Measurements from ENCODE around the gene CFAP410.

Gene CFAP410

DNA sequence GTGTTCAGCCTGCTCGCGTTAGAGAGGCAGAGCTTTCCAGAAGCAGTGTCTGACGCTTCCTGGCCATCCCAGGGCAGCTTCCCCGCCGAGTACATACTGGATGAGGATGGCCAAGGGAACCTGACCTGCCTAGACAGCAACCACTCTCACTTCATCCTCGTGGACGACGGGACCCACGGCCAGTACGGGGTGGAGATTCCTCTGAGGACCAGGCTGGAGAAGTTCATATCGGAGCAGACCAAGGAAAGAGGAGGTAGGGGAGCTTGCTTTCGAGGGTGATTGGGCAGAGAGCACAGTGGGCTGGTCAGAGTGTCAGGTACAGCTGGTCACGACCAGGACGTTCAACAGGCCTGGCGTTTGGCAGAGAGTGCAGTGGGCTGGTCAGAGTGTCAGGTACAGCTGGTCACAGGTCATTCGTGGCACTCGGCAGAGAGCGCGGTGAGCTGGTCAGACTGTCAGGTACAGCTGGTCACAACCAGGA is 36.6 kb upstream of the CFAP410 start:
- H3K4me3 ChIP-seq (ENCODE audit: low read length) = no peak overlapping the region
- TF ChIP-seq ZNF274 (IDR thresholded peaks at IDR 0.05; ENCODE audit: low read depth, low read length) = no peak

DNA sequence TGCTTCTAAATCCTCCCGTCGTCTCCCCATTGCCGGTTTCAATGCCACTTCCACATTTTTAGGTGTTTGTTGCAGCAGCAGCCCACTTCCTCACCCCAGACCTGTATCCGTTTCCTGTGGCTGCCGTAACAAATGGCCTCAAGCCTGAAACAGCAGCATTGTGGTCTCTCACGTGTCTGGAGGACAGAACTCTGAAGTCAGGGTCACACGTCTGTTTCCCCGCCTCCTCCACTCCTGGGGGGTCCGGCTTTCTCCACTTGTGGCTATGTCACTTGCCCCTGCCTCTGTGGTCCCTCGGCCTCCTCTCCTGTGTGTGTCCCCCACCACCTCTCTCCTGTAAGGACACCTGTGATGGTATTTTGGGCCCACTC is 36.1 kb upstream of the CFAP410 start:
- no peak overlapping the region for H3K4me3 ChIP-seq (ENCODE audit: low read length)
- TF ChIP-seq ZNF274 (IDR thresholded peaks at IDR 0.05; ENCODE audit: low read depth, low read length) = no peak

DNA sequence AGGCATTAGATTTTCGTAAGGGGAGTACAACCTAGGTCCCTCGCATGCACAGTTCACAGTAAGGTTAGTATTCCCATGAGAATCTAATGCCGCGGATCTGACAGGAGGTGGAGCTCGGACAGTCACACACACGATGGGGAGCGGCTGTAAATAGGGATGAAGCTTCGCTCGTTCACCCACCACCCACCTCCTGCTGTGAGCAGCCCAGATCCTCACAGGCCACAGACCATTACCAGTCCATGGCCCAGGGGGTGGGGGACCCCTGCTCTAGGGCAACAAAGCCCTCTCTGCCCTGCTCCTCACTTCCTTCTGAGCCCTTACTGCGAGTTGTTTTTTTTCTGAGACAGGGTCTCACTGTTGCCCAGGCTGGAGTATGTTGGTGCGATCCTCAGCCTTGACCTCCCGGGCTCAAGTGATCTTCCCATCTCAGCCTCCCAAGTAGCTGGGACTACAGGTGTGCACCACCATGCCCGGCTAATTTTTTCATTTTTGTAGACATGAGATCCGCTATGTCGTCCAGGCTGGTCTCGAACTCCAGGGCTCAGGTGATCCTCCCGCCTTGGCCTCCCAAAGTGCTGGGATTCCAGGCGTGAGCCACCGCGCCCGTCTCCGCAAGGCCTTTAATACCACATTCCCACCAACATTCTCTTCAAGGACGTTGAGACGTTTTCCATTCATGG is 35.6 kb upstream of the CFAP410 start:
- no peak overlapping the region for H3K4me3 ChIP-seq (ENCODE audit: low read length)
- no peak for TF ChIP-seq ZNF274 (IDR thresholded peaks at IDR 0.05; ENCODE audit: low read depth, low read length)

DNA sequence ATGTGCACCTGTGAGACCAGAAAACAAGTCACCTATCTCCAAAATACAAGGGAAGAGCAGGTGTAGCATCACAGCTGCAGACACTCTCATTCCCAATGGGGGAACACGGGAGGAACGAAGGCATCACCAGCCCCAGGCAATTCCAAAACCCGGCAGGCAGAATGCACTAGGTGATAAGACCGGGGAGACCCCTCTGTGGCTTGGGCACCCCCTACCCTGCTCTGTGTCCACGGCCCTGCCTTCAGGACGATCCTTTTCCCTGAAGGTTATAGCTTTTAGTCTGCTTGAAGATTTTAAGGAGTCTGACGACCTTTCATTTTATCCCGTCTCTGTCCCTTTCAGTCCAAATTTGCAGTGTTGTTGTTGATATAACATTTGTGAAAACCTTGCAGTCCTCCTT is 33.4 kb upstream of the CFAP410 start:
- no peak for TF ChIP-seq ZNF274 (IDR thresholded peaks at IDR 0.05; ENCODE audit: low read depth, low read length)
- no peak overlapping the region for H3K4me3 ChIP-seq (ENCODE audit: low read length)

DNA sequence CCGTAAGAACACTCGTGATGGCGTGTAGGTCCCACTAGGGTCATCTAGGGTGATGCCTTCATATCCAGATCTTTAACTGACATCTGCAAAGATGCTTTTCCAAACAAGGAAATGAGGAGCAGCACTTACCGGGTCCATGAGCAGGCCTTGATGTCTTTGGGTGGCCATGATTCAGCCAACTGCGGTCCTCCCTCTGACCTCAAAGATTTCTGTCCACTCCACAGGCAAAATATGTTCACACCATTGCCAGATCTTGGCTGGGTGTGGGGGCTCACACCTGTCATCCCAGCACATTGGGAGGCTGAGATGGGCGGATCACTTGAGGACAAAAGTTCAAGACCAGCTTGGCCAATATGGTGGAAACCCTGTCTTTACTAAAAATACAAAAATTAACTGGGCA is 32.4 kb upstream of the CFAP410 start:
- no peak overlapping the region for H3K4me3 ChIP-seq (ENCODE audit: low read length)
- TF ChIP-seq ZNF274 (IDR thresholded peaks at IDR 0.05; ENCODE audit: low read depth, low read length) = no peak

DNA sequence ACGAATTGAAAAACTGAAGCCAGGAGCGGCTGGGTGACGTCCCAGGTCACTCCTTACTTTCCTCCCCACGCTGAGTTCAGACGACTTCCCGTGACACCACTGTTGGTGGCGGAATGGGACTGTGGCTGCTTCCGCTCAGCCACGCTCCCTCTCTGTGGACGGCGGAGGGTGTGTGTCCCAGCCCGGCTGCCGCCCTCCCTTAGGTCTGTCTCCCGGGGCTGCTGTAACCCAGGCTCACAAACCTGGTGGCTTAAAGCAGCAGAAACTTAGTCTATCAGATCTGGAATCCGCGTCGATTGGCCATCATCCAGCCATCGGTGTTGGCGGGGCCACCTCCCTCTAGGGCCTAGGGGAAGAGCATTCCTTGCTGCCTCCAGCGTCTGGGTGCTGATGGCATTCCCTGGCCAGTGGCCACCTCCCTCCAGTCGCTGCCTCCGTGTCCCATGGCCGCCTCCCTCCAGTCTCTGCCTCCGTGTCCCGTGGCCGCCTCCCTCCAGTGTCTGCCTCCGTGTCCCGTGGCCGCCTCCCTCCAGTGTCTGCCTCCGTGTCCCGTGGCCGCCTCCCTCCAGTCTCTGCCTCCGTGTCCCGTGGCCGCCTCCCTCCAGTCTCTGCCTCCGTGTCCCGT is 31.7 kb upstream of the CFAP410 start:
- H3K4me3 ChIP-seq (ENCODE audit: low read length) = no peak overlapping the region
- TF ChIP-seq ZNF274 (IDR thresholded peaks at IDR 0.05; ENCODE audit: low read depth, low read length) = no peak

DNA sequence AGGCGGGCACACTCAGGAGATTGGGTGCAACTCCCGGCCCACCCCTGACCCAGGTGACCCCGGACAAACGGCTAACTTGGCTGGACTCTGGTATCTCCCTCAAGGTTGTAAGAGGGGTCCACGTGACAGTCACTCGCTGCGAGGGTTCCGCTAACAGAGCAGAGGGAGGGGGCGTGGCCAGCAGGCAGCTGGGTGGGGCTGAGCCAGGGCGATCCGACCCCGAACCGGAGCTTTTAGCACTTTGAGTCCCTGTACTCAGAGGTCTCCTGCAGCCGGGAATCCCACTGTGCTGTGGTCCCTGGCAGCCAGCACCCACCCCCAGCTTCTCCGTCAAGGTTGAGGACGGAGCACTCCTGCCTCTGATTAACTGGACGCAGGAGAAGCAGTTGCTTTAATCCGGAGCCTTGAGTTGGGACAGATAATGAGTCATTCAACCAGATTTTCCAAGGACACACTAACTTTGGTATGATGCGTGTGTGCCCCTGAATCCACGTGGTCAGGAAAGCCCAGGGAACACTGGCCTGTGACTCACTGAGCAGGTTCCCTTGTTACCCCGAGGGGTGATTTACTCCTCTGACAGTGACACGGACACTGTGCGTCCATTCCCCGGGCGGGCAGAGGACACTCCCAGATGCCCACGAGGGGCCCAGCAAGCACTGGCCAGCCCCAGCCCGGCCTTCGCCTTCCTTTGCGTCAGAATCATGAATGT is 31.0 kb upstream of the CFAP410 start:
- no peak for TF ChIP-seq ZNF274 (IDR thresholded peaks at IDR 0.05; ENCODE audit: low read depth, low read length)
- H3K4me3 ChIP-seq (ENCODE audit: low read length) = no peak overlapping the region

DNA sequence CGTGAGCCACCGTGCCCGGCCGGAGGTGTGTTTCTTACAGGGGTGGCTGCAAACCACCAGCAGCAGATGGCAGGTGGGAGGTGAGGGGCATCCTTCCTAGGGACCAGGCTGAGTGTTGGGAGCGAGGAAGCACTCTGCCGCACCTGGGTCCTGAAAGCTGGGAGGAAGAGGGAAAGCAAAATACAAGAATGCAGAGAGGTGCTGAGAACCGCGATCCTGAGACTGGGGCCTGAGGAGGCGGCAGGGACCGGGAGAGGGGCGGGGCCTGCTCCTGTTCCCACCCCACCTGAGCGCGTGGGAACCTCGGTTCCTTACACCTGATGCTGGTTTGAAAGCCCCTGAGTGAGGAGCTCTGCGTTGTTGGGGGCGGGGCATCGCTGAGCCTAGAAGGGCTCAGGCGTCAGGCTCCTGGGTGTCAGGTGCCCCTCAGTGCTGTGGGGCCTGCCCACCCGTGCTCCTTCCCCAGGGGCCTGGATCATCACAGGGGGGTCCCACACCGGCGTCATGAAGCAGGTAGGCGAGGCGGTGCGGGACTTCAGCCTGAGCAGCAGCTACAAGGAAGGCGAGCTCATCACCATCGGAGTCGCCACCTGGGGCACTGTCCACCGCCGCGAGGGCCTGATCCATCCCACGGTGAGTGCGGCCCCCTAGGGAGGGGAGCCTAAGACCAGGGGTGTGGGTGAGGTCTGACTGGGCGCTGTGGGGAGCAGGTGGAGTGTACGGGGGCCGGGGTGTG is 29.7 kb upstream of the CFAP410 start:
- no peak overlapping the region for H3K4me3 ChIP-seq (ENCODE audit: low read length)
- TF ChIP-seq ZNF274 (IDR thresholded peaks at IDR 0.05; ENCODE audit: low read depth, low read length) = no peak

DNA sequence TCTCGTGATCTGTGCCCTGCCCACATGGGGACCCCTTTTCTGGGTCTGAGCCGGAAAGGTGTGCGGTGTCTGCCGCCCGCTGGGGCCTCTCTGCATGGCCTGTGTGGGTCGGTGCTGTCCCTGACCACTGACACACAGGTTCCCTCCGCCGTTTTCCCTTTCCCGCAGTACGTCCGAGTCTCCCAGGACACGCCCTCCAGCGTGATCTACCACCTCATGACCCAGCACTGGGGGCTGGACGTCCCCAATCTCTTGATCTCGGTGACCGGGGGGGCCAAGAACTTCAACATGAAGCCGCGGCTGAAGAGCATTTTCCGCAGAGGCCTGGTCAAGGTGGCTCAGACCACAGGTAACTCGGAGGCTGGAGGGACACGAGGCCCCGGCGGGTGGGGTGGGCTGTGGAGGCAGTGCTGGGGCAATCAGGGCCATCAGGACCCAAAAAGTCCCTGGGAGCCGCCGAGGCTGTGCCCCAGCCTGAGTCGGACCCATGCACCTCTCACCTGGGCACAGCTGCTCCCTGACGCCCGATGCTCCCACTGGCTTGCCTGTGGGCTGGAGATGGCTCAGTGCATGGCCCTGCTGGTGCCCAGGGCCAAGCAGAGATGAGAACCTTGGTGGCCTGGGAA is 27.5 kb upstream of the CFAP410 start:
- no peak overlapping the region for H3K4me3 ChIP-seq (ENCODE audit: low read length)
- TF ChIP-seq ZNF274 (IDR thresholded peaks at IDR 0.05; ENCODE audit: low read depth, low read length) = no peak

DNA sequence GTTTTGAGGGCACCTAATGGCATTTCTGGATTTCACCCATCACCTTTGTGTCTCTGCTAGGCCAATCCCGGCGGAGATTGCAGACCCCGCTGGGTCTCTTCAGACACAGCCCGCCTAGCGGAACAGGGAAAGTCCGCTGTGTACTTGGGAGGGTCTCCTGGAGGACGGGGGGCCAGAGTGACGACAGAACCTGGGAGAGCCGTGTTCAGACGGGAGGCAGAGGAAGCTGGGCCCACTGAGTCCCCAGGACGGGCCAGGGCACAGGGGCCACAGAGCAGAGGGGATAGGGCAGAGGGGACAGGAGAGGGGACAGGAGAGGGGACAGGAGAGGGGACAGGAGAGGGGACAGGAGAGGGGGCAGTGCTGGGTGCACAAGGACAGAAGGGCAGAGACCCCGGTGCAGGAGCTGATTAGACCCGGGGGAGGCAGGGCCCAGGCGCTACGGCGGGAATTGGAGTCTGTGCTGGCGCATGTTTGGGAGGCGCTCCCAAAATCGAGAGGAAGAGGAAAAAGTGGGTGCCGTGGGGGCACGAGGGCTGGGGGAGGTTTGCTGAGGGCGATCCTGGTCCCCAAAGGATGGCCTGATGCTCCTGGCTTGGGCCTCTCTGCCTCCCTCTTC is 26.9 kb upstream of the CFAP410 start:
- no peak for TF ChIP-seq ZNF274 (IDR thresholded peaks at IDR 0.05; ENCODE audit: low read depth, low read length)
- H3K4me3 ChIP-seq (ENCODE audit: low read length) = no peak overlapping the region

DNA sequence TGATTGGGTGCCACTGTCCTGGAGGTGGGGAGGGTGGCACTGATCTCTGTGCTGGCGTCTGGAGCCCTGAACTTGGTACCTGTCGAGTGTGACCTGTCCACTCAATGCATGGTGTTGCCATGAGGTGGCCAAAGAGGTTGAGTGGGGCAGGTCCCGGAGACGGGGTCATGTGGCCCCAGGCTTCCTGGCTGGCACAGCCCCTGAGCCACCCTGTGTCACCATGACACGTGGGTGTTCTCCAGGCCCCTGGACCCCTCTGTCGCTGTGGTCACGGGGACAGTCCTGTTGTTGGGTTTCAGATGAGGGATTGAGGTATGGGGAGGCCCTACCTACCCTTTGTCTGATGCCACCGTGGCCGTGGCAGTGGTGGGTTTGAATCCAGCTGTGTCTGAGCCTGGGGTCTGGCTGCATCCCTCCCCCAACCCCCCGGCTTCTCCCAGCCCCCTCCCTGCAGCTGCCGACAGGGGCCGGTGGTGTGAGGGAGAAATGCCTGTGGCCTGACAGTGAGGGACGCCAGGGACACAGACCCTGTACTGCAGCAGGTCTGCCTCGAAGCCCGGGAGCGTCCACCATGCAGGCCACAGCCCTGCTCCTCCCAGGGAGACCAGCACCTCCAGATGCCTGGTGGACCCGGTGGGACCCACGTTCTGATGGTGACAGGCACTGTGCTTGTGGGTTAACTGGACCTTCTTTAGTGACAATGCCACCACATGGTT is 26.2 kb upstream of the CFAP410 start:
- TF ChIP-seq ZNF274 (IDR thresholded peaks at IDR 0.05; ENCODE audit: low read depth, low read length) = no peak
- no peak overlapping the region for H3K4me3 ChIP-seq (ENCODE audit: low read length)

DNA sequence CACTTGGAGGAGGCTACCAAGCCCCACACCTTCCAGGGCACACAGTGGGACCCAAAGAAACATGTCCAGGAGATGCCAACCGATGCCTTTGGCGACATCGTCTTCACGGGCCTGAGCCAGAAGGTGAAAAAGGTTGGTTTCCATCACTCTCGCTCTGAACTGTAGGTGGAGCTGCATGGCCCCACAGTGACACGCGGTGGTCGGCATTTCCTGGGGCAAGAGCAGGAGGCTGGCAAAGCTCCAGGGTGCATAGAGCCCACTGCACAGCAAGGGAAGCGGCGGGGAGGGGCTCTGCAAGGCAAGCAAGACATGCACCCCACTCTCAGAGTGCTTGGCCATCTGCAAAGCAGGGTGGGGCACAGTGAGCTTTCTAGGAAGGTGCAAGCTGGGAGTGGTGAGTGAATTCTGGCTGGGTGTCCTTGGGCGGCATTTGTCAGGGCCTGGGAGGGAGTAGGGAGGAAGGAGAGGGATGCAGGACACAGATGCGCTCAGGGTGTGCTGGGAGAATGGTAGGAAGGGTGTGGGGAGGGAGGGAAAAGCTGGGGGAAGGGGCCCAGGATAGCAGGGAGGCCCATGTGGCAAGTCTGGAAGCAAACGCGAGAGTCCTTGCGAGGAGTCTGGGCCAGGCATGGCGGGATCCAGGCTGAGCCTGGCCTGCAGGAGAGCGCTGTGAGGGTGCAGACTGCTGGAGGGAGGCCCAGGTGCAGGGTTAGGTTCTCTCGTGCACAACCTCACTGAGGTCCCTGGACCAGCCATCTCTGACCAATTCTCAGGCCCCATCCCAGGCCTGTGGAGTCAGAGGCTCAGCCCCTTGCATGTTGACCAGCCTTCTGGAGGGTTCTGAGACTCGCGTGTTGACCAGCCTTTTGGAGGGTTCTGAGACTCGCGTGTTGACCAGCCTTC is 25.2 kb upstream of the CFAP410 start:
- H3K4me3 ChIP-seq (ENCODE audit: low read length) = no peak overlapping the region
- no peak for TF ChIP-seq ZNF274 (IDR thresholded peaks at IDR 0.05; ENCODE audit: low read depth, low read length)
